C4-2B (cell line): ENCODE results near the gene TTC6.

Experiments
- ZFX ChIP-seq: fragments of 450-650 bp; IDR thresholded peaks from 2 replicates; pipeline ENCODE4 v1.6.1; 2017
- TF ChIP-seq, protein P1 (sequence below): fragments of 450-650 bp; conservative IDR thresholded peaks from 2 replicates; pipeline ENCODE4 v1.5.1; 2017; ENCODE audit warnings: mild to moderate bottlenecking

DNA sequence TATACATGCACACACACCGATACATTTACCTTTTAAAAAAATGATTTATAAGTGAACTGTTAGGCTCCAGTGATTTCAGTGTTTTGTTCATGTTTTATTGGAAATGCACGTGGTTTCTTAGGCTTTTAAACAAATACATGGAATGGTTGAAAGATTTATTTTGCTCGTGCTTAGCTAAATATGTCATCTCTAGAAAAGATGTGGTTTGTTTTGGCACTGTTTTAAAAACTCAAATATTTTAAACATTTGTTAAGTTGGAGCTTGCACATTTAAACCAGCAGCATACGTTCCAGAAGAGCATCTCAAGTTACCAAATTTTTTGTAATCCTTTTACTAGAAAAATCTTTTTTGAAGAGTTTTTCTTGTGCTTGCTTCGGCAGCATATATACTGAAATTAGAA lies 44.9 kb upstream of the TTC6 start:
- TF ChIP-seq, protein P1, sequence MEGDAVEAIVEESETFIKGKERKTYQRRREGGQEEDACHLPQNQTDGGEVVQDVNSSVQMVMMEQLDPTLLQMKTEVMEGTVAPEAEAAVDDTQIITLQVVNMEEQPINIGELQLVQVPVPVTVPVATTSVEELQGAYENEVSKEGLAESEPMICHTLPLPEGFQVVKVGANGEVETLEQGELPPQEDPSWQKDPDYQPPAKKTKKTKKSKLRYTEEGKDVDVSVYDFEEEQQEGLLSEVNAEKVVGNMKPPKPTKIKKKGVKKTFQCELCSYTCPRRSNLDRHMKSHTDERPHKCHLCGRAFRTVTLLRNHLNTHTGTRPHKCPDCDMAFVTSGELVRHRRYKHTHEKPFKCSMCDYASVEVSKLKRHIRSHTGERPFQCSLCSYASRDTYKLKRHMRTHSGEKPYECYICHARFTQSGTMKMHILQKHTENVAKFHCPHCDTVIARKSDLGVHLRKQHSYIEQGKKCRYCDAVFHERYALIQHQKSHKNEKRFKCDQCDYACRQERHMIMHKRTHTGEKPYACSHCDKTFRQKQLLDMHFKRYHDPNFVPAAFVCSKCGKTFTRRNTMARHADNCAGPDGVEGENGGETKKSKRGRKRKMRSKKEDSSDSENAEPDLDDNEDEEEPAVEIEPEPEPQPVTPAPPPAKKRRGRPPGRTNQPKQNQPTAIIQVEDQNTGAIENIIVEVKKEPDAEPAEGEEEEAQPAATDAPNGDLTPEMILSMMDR = no peak
- no peak for TF ChIP-seq ZFX
